H1 (cell line): ENCODE measurements around the gene ZFAND3. TPM values are rescaled to one million over a fixed set of nuclear protein-coding genes. Genes with fewer than 3 reads are reported as not detected.

ENCODE experiments used
- CTCF ChIA-PET: fragments of 300-600 bp; sonication (Branson Sonifier 250); formaldehyde crosslinking; loops from one replicate; lab custom pipeline; 2021; ENCODE audit not compliant: partially characterized antibody; lab: Charles Lee
- POLR2A ChIA-PET: fragments of 300-600 bp; sonication (Branson Sonifier 250); formaldehyde crosslinking; loops from one replicate; lab custom pipeline; 2021; ENCODE audit warnings: inconsistent platforms; ENCODE audit not compliant: partially characterized antibody; lab: Charles Lee
- DNase-seq, 2 experiments: peaks; one replicate each; pipeline versions ENCODE4 v3.0.0 to v3.0.0-alpha.2; 2010 to 2022; ENCODE audit warnings: low spot score in 2 of 2, low read depth in 1 of 2, mixed read lengths in 1 of 2
- FAIRE-seq: peaks from 2 replicates; lab custom pipeline; 2011; peaks lifted over from hg19 to GRCh38; lab: Jason Lieb, UNC
- H2AFZ ChIP-seq: 2 replicates; pipeline ENCODE4 v1.8.1; 2012; ENCODE audit warnings: low read length, inconsistent platforms
- H2AK5ac ChIP-seq: 2 replicates; pipeline ENCODE4 v1.6.1; 2013; ENCODE audit warnings: low read depth, low read length
- H2BK120ac ChIP-seq: replicated peaks from 2 replicates; pipeline ENCODE3; 2013; ENCODE audit warnings: low read depth, low read length, inconsistent platforms
- H2BK12ac ChIP-seq: 2 replicates; pipeline ENCODE4 v1.6.1; 2013; ENCODE audit warnings: low read depth, low read length
- H2BK15ac ChIP-seq: 2 replicates; pipeline ENCODE4 v1.6.1; 2013; ENCODE audit warnings: low read length
- H2BK20ac ChIP-seq: 2 replicates; pipeline ENCODE4 v1.6.1; 2013; ENCODE audit warnings: low read length
- H2BK5ac ChIP-seq: 2 replicates; pipeline ENCODE4 v1.6.1; 2013; ENCODE audit warnings: low read depth, low read length
- H3K14ac ChIP-seq: 2 replicates; pipeline ENCODE4 v1.6.1; 2013; ENCODE audit warnings: inconsistent platforms; ENCODE audit not compliant: insufficient read length
- H3K18ac ChIP-seq: 2 replicates; pipeline ENCODE4 v1.6.1; 2013; ENCODE audit warnings: low read length; ENCODE audit errors: extremely low read depth
- H3K23ac ChIP-seq: 2 replicates; pipeline ENCODE4 v1.6.1; 2013; ENCODE audit warnings: inconsistent platforms; ENCODE audit not compliant: insufficient read length
- H3K23me2 ChIP-seq: 2 replicates; pipeline ENCODE4 v1.6.1; 2013; ENCODE audit warnings: low read depth, low read length
- H3K27ac ChIP-seq: 2 replicates; pipeline ENCODE4 v1.6.1; 2011; ENCODE audit warnings: low read depth, low read length, inconsistent platforms
- H3K27me3 ChIP-seq, 4 experiments: replicated peaks in 1 of 4; 1 replicate in 1 of 4; 2 replicates in 3 of 4; pipeline versions ENCODE4 v1.6.1 to v1.8.1; 2011 to 2013; ENCODE audit warnings: low read length in 3 of 4, mild to moderate bottlenecking in 3 of 4, inconsistent platforms in 2 of 4, mixed read lengths in 2 of 4, moderate library complexity in 1 of 4; ENCODE audit not compliant: control insufficient read depth in 3 of 4, insufficient read depth in 3 of 4; ENCODE audit errors: extremely low read depth in 1 of 4
- H3K36me3 ChIP-seq, 4 experiments: 2 replicates each; pipeline versions ENCODE4 v1.6.1 to v1.8.1; 2011 to 2013; ENCODE audit warnings: mild to moderate bottlenecking in 4 of 4, low read length in 3 of 4, moderate library complexity in 2 of 4, control low read depth in 1 of 4, inconsistent platforms in 1 of 4; ENCODE audit not compliant: insufficient read depth in 4 of 4, control insufficient read depth in 2 of 4
- H3K4ac ChIP-seq: replicated peaks from 2 replicates; pipeline ENCODE3; 2013; ENCODE audit warnings: low read length, low read depth, mixed read lengths, inconsistent platforms; ENCODE audit not compliant: insufficient read length
- H3K4me1 ChIP-seq, 4 experiments: replicated peaks in 1 of 4; 1 replicate in 1 of 4; 2 replicates in 3 of 4; pipeline versions ENCODE4 v1.6.1 to v1.8.1; 2011 to 2013; ENCODE audit warnings: low read length in 3 of 4, inconsistent platforms in 2 of 4, mixed read lengths in 1 of 4; ENCODE audit not compliant: insufficient read depth in 4 of 4, control insufficient read depth in 3 of 4
- H3K4me2 ChIP-seq, 2 experiments: 2 replicates each; pipeline versions ENCODE4 v1.6.1 to v1.8.1; 2011 to 2013; ENCODE audit warnings: low read depth in 2 of 2, low read length in 2 of 2, control low read depth in 1 of 2, inconsistent platforms in 1 of 2, mild to moderate bottlenecking in 1 of 2; ENCODE audit not compliant: insufficient read depth in 1 of 2
- H3K4me3 ChIP-seq, 4 experiments: fragments of 200-600, 300-600 bp in 1 of 4; sonication (generic), shearing (Covaris generic), sonication (Bioruptor Twin) in 1 of 4; 2 replicates each; pipeline versions ENCODE4 v1.5.1 to v1.8.1; 2011 to 2016; ENCODE audit warnings: low read length in 4 of 4, low read depth in 3 of 4, control low read depth in 2 of 4, inconsistent platforms in 2 of 4, mild to moderate bottlenecking in 2 of 4, mixed read lengths in 1 of 4, moderate library complexity in 1 of 4; ENCODE audit not compliant: insufficient read depth in 2 of 4; ENCODE audit errors: extremely low read depth in 1 of 4
- H3K56ac ChIP-seq: replicated peaks from 2 replicates; pipeline ENCODE3; 2013; ENCODE audit warnings: low read depth, mild to moderate bottlenecking, mixed read lengths, low read length, inconsistent platforms; ENCODE audit not compliant: insufficient read length
- H3K79me1 ChIP-seq: 2 replicates; pipeline ENCODE4 v1.6.1; 2013; ENCODE audit warnings: low read depth, low read length, control low read depth
- H3K79me2 ChIP-seq, 2 experiments: 2 replicates each; pipeline versions ENCODE4 v1.6.1 to v1.8.1; 2012 to 2013; ENCODE audit warnings: low read length in 2 of 2, mild to moderate bottlenecking in 2 of 2, inconsistent platforms in 1 of 2; ENCODE audit not compliant: insufficient read depth in 2 of 2, control insufficient read depth in 1 of 2
- H3K9ac ChIP-seq, 4 experiments: replicated peaks in 1 of 4; 1 replicate in 1 of 4; 2 replicates in 3 of 4; pipeline versions ENCODE4 v1.6.1 to v1.8.1; 2011 to 2013; ENCODE audit warnings: low read depth in 3 of 4, low read length in 3 of 4, control low read depth in 2 of 4, mild to moderate bottlenecking in 2 of 4, moderate library complexity in 2 of 4, inconsistent platforms in 1 of 4; ENCODE audit errors: extremely low read depth in 1 of 4
- H3K9me3 ChIP-seq, 2 experiments: 2 replicates each; pipeline versions ENCODE4 v1.6.1 to v1.8.1; 2012 to 2013; ENCODE audit warnings: mild to moderate bottlenecking in 2 of 2, moderate library complexity in 2 of 2, control low read depth in 1 of 2, inconsistent platforms in 1 of 2, low read depth in 1 of 2, low read length in 1 of 2, mixed read lengths in 1 of 2; ENCODE audit not compliant: insufficient read depth in 2 of 2
- H4K20me1 ChIP-seq, 2 experiments: replicated peaks in 1 of 2; 2 replicates each; pipeline versions ENCODE3 to v1.8.1; 2011 to 2013; ENCODE audit warnings: inconsistent platforms in 2 of 2, low read length in 2 of 2, mild to moderate bottlenecking in 1 of 2; ENCODE audit not compliant: insufficient read depth in 2 of 2, control insufficient read depth in 1 of 2
- H4K5ac ChIP-seq: 2 replicates; pipeline ENCODE4 v1.6.1; 2013; ENCODE audit warnings: low read length, low read depth, mixed read lengths, inconsistent platforms; ENCODE audit not compliant: insufficient read length
- H4K8ac ChIP-seq: 2 replicates; pipeline ENCODE4 v1.8.0; 2013; ENCODE audit warnings: mild to moderate bottlenecking, moderate library complexity, low read length, inconsistent platforms; ENCODE audit not compliant: insufficient read depth; ENCODE audit errors: extremely low read depth
- H4K91ac ChIP-seq: replicated peaks from 2 replicates; pipeline ENCODE3; 2013; ENCODE audit warnings: low read length, mixed read lengths, inconsistent platforms; ENCODE audit not compliant: insufficient read length
- ATF2 ChIP-seq: IDR thresholded peaks from 2 replicates; pipeline ENCODE4 v1.6.1; 2012; ENCODE audit warnings: low read length, inconsistent platforms
- CHD1 ChIP-seq: IDR thresholded peaks from 2 replicates; pipeline ENCODE4 v1.6.1; 2012; ENCODE audit warnings: low read depth, low read length, improper control_type of control experiment
- EGR1 ChIP-seq: IDR thresholded peaks from 2 replicates; pipeline ENCODE4 v1.6.1; 2011; ENCODE audit warnings: low read depth, low read length, borderline replicate concordance
- GABPA ChIP-seq: IDR thresholded peaks from 2 replicates; pipeline ENCODE4 v1.6.1; 2011; ENCODE audit warnings: mild to moderate bottlenecking, low read length, moderate library complexity, borderline replicate concordance; ENCODE audit not compliant: insufficient read depth
- GTF2F1 ChIP-seq: IDR thresholded peaks from 2 replicates; pipeline ENCODE4 v1.6.1; 2012; ENCODE audit warnings: low read depth, low read length, improper control_type of control experiment, borderline replicate concordance
- KDM5A ChIP-seq: fragments of 200-600 bp; IDR thresholded peaks from 2 replicates; pipeline ENCODE4 v1.7.1; 2012; ENCODE audit warnings: mild to moderate bottlenecking, low read length, inconsistent platforms, mixed read lengths
- MAX ChIP-seq: IDR thresholded peaks from 2 replicates; pipeline ENCODE4 v1.6.1; 2012; ENCODE audit warnings: inconsistent platforms
- SAP30 ChIP-seq: fragments of 300-600 bp; sonication (generic); IDR thresholded peaks from 2 replicates; pipeline ENCODE4 v1.7.1; 2012; ENCODE audit warnings: low read length, moderate library complexity, mild to moderate bottlenecking, inconsistent platforms; ENCODE audit not compliant: insufficient read depth, insufficient replicate concordance
- SIRT6 ChIP-seq: IDR thresholded peaks from one replicate; pipeline ENCODE4 v1.7.1; 2012; ENCODE audit warnings: low read length, inconsistent platforms
- SP1 ChIP-seq: IDR thresholded peaks from 2 replicates; pipeline ENCODE4 v1.6.1; 2011; ENCODE audit warnings: low read depth, low read length
- SRF ChIP-seq: IDR thresholded peaks from 2 replicates; pipeline ENCODE4 v1.6.1; 2011; ENCODE audit warnings: mild to moderate bottlenecking, low read depth, low read length, moderate library complexity
- SUZ12 ChIP-seq: fragments of 200-600 bp; sonication (generic); IDR thresholded peaks from 2 replicates; pipeline ENCODE4 v1.6.1; 2012; ENCODE audit warnings: mild to moderate bottlenecking, inconsistent platforms, low read length, moderate library complexity, mixed read lengths
- TBP ChIP-seq: IDR thresholded peaks from 2 replicates; pipeline ENCODE4 v1.6.1; 2011; ENCODE audit warnings: low read depth, low read length, improper control_type of control experiment
- WGBS, 2 experiments: shearing (Covaris generic) in 1 of 2; methylation state at CpG; one replicate each; pipeline versions ENCODE4 v1.1.6 to v1.1.7; 2013 to 2015; ENCODE audit warnings: low lambda C conversion rate in 2 of 2, mixed read lengths in 2 of 2, inconsistent platforms in 1 of 2, low coverage in 1 of 2, missing lambda C conversion rate in 1 of 2; ENCODE audit not compliant: insufficient replicate concordance in 2 of 2, insufficient coverage in 1 of 2, insufficient read length in 1 of 2; ENCODE audit errors: extremely low coverage in 1 of 2, missing lambda C conversion rate in 1 of 2; 5-methylcytosine and 5-hydroxymethylcytosine counted together
- polyA plus RNA-seq, 7 experiments: library from polyadenylated mRNA; depleted of rRNA in 3 of 7; stranded (reverse) in 5 of 7; unstranded in 2 of 7; fragments of >200 nt in 5 of 7; fragments of 200-250 nt in 2 of 7; gene quantifications; 1 replicate in 5 of 7; 2 replicates in 1 of 7; 4 replicates in 1 of 7; pipeline versions ENCODE4 v1.2.1 to v1.2.3, GENCODE V29; 2011 to 2013; ENCODE audit warnings: missing spikeins in 2 of 7, mixed read lengths in 2 of 7
- total RNA-seq: library from RNA; stranded (reverse); fragmentation: NEBNext Ultra II Directional; extraction: Animal tissue kit (Norgen Biotek cat#: 25700); gene quantifications from 2 replicates; pipeline ENCODE4 v1.2.1, GENCODE V29; 2021

ZFAND3 gene
- total and polyA plus RNA-seq, 2 of the 8 experiments (the other 6 are each of a cell fraction or from before 2014, with no cell fraction given) = 13.0 to 51.3 TPM

GRCh38 chr6:38103921-38104320 is 284.4 kb downstream of the ZFAND3 start:
- Histone ChIP-seq H3K23ac (no peak overlapping the region), H3K79me2 (no peaks in the 10 kb centered on the region), H3K14ac (no peak overlapping the region), H3K4ac (no peak overlapping the region), H2BK15ac (no peak overlapping the region), H3K4me3 (no peak overlapping the region), H3K27ac (no peak overlapping the region), H3K18ac (no peak overlapping the region), H3K9ac (no peak overlapping the region), H2BK120ac (no peak overlapping the region), H2AFZ (no peak overlapping the region), H2BK20ac (no peak overlapping the region), H3K27me3 (no peaks in the 10 kb centered on the region), H4K20me1 (no peaks in the 10 kb centered on the region), H3K23me2 (no peaks in the 10 kb centered on the region), H3K4me1 (no peaks in the 10 kb centered on the region), H3K79me1 (no peaks in the 10 kb centered on the region), H4K5ac (no peak overlapping the region), H2BK5ac (no peak overlapping the region), H2BK12ac (no peak overlapping the region), H3K4me2 (no peak overlapping the region), H4K91ac (no peak overlapping the region), H4K8ac (no peak overlapping the region), H2AK5ac (no peak overlapping the region), H3K9me3 (no peaks in the 10 kb centered on the region), H3K36me3 (no peaks in the 10 kb centered on the region), H3K56ac (no peak overlapping the region)
- POLR2A ChIA-PET = interaction anchor here (0.7 kb wide), 1 partner anchor 68 kb away, joined by 4 read pairs; no protein-coding TSS in a partner anchor
- DNase-seq (no peak), FAIRE-seq (no peak)
- CTCF ChIA-PET = no interaction called here
- WGBS, 2 experiments = 98% methylated on average over 3 of the region's 3 CpGs; no CpG with 5 or more reads in 1 of the 2 experiments
- no peak for TF ChIP-seq CHD1
- no peak for TF ChIP-seq KDM5A
- TF ChIP-seq SP1 = no peak
- no peak for TF ChIP-seq MAX
- TF ChIP-seq TBP = no peak
- no peak for TF ChIP-seq SIRT6
- no peak for TF ChIP-seq ATF2
- TF ChIP-seq SAP30 = no peak
- no peak for TF ChIP-seq GTF2F1
- TF ChIP-seq GABPA = no peak
- TF ChIP-seq EGR1 = no peak
- TF ChIP-seq SRF = no peak
- TF ChIP-seq SUZ12 = no peak
